Activated naive CD8-positive, alpha-beta T cell treated with anti-CD3 and anti-CD28 coated beads, Interleukin-2, amount 10 ng/mL, durations not matched to agents 7 days and 5 days (primary cell): ENCODE results near the gene VMP1. TPM values are rescaled to one million over a fixed set of nuclear protein-coding genes. Genes with fewer than 3 reads are reported as not detected.
A peak's percentile ranks its signal among the peaks of the same experiment; 100 is the strongest.

Experiments
- ATAC-seq: fragments of 150-1000 bp; cut with Tn5 transposase; one replicate; pipeline ENCODE4 v1.10.0; 2021; ENCODE audit warnings: low read depth, moderate library complexity
- POLR2A ChIA-PET: fragments of 350-600 bp; sonication (Branson Sonifier 250); formaldehyde crosslinking; loops from one replicate; lab custom pipeline; 2021; ENCODE audit warnings: antibody characterized with exemption; lab: Charles Lee
- DNase-seq: peaks from one replicate; pipeline ENCODE4 v3.0.0; 2021
- H3K27ac Mint-ChIP-seq: one replicate; pipeline ENCODE4 v1.8.0; 2022; ENCODE audit warnings: mild to moderate bottlenecking, mixed read lengths
- H3K27me3 Mint-ChIP-seq: one replicate; pipeline ENCODE4 v1.8.0; 2022; ENCODE audit warnings: mild to moderate bottlenecking, moderate library complexity, mixed read lengths
- H3K36me3 Mint-ChIP-seq: one replicate; pipeline ENCODE4 v1.8.0; 2021; ENCODE audit warnings: mild to moderate bottlenecking, mixed read lengths
- H3K4me1 Mint-ChIP-seq: one replicate; pipeline ENCODE4 v1.8.0; 2021; ENCODE audit warnings: mixed read lengths
- H3K4me3 Mint-ChIP-seq: one replicate; pipeline ENCODE4 v1.8.0; 2022; ENCODE audit warnings: mild to moderate bottlenecking, moderate library complexity, mixed read lengths
- H3K9me3 Mint-ChIP-seq: one replicate; pipeline ENCODE4 v1.8.0; 2021; ENCODE audit warnings: mixed read lengths
- total RNA-seq, 2 experiments: library from RNA; stranded (reverse); gene quantifications; one replicate each; pipeline ENCODE4 v1.2.3, GENCODE V29; 2021

Gene VMP1
- total RNA-seq, result 100 to 1,000 TPM; 114 to 116 TPM

GRCh38 chr17:59707149-59707970, at the start of gene VMP1, which contains the start of gene PTRH2:
Gene VMP1, plus strand, starts transcription at chr17:59707654. Its CDS starts 23,793 bp downstream, at chr17:59731447.
Gene PTRH2, minus strand, starts transcription at chr17:59707430. Its CDS starts 9,452 bp downstream, at chr17:59697978.
- H3K27me3 Mint-ChIP-seq, result no peaks in the 10 kb centered on the region
- POLR2A ChIA-PET, result interaction anchor here (1.0 to 2.3 kb wide), 8 partner anchors 43 to 258 kb away, joined by 3 to 20 read pairs (median 4); partner anchors contain the start of genes CLTC, DHX40, RNFT1 and RPS6KB1
- peak within 1 kb of the TSS; percentile 95 for H3K4me3 Mint-ChIP-seq
- H3K4me1 Mint-ChIP-seq, result peaks cover 33% of the 10 kb centered on the region
- peak; percentile 99 for ATAC-seq
- DNase-seq, result peak; percentile 88
- H3K9me3 Mint-ChIP-seq, result no peaks in the 10 kb centered on the region
- H3K36me3 Mint-ChIP-seq, result peaks cover 8% of the 10 kb centered on the region
- peak within 1 kb of the TSS; percentile 95 for H3K27ac Mint-ChIP-seq

- Mint-ChIP-seq H3K27me3 (no peaks in the 10 kb centered on the region), H3K4me3 (no peak overlapping the region), H3K36me3 (peaks cover 21% of the 10 kb centered on the region), H3K27ac (no peak overlapping the region), H3K4me1 (peaks cover 15% of the 10 kb centered on the region), H3K9me3 (no peaks in the 10 kb centered on the region)
- DNase-seq, result no peak
- no peak for ATAC-seq
- POLR2A ChIA-PET, result no interaction called here
Observed at GRCh38 chr17:59666235-59666634, 41.2 kb upstream of the VMP1 start.

- Mint-ChIP-seq H3K27me3 (no peaks in the 10 kb centered on the region), H3K9me3 (no peaks in the 10 kb centered on the region), H3K36me3 (peaks cover 20% of the 10 kb centered on the region), H3K4me1 (peaks cover 22% of the 10 kb centered on the region), H3K4me3 (no peak overlapping the region), H3K27ac (no peak overlapping the region)
- DNase-seq, result no peak
- POLR2A ChIA-PET, result no interaction called here
- no peak for ATAC-seq
Observed at GRCh38 chr17:59668816-59669215, 38.6 kb upstream of the VMP1 start.

GRCh38 chr17:59669411-59669810, 38.0 kb upstream of the VMP1 start:
- Mint-ChIP-seq H3K27me3 (no peaks in the 10 kb centered on the region), H3K27ac (no peak overlapping the region), H3K9me3 (no peaks in the 10 kb centered on the region), H3K4me3 (no peak overlapping the region), H3K4me1 (peaks cover 23% of the 10 kb centered on the region), H3K36me3 (peaks cover 18% of the 10 kb centered on the region)
- ATAC-seq (no peak), DNase-seq (no peak)
- POLR2A ChIA-PET, result no interaction called here

- no peak overlapping the region for H3K27ac Mint-ChIP-seq
- no peak overlapping the region for H3K4me3 Mint-ChIP-seq
- DNase-seq (no peak), ATAC-seq (no peak)
- H3K36me3 Mint-ChIP-seq, result peaks cover 21% of the 10 kb centered on the region
- H3K9me3 Mint-ChIP-seq, result no peaks in the 10 kb centered on the region
- POLR2A ChIA-PET, result no interaction called here
- H3K4me1 Mint-ChIP-seq, result peaks cover 23% of the 10 kb centered on the region
- no peaks in the 10 kb centered on the region for H3K27me3 Mint-ChIP-seq
Observed at GRCh38 chr17:59669944-59670343, 37.5 kb upstream of the VMP1 start.

- H3K9me3 Mint-ChIP-seq, result no peaks in the 10 kb centered on the region
- peak overlapping the region; percentile 44 for H3K27ac Mint-ChIP-seq
- POLR2A ChIA-PET, result no interaction called here
- H3K36me3 Mint-ChIP-seq, result peaks cover 19% of the 10 kb centered on the region
- H3K4me3 Mint-ChIP-seq, result no peak overlapping the region
- H3K4me1 Mint-ChIP-seq, result peaks cover 23% of the 10 kb centered on the region
- DNase-seq, result no peak
- no peaks in the 10 kb centered on the region for H3K27me3 Mint-ChIP-seq
- no peak for ATAC-seq
Observed at GRCh38 chr17:59671386-59671785, 36.1 kb upstream of the VMP1 start.

GRCh38 chr17:59675231-59675630, 32.2 kb upstream of the VMP1 start:
- Mint-ChIP-seq H3K4me3 (no peak overlapping the region), H3K4me1 (peaks cover 16% of the 10 kb centered on the region), H3K27me3 (no peaks in the 10 kb centered on the region), H3K27ac (no peak overlapping the region), H3K9me3 (no peaks in the 10 kb centered on the region), H3K36me3 (peaks cover 14% of the 10 kb centered on the region)
- no peak for ATAC-seq
- POLR2A ChIA-PET, result no interaction called here
- DNase-seq, result no peak

- Mint-ChIP-seq H3K27me3 (no peaks in the 10 kb centered on the region), H3K36me3 (peaks cover 14% of the 10 kb centered on the region), H3K4me1 (peaks cover 3% of the 10 kb centered on the region), H3K9me3 (no peaks in the 10 kb centered on the region), H3K27ac (no peak overlapping the region), H3K4me3 (no peak overlapping the region)
- no peak for ATAC-seq
- no peak for DNase-seq
- POLR2A ChIA-PET, result no interaction called here
Observed at GRCh38 chr17:59676716-59677115, 30.7 kb upstream of the VMP1 start.

- Mint-ChIP-seq H3K9me3 (no peaks in the 10 kb centered on the region), H3K36me3 (peaks cover 18% of the 10 kb centered on the region), H3K27me3 (no peaks in the 10 kb centered on the region), H3K4me3 (no peak overlapping the region), H3K27ac (no peak overlapping the region), H3K4me1 (peaks cover 1% of the 10 kb centered on the region)
- DNase-seq, result no peak
- no peak for ATAC-seq
- POLR2A ChIA-PET, result no interaction called here
Observed at GRCh38 chr17:59678918-59679317, 28.5 kb upstream of the VMP1 start.

- H3K4me3 Mint-ChIP-seq, result no peak overlapping the region
- no peak overlapping the region for H3K27ac Mint-ChIP-seq
- H3K36me3 Mint-ChIP-seq, result peaks cover 24% of the 10 kb centered on the region
- no peaks in the 10 kb centered on the region for H3K27me3 Mint-ChIP-seq
- H3K4me1 Mint-ChIP-seq, result no peaks in the 10 kb centered on the region
- DNase-seq (no peak), ATAC-seq (no peak)
- no peaks in the 10 kb centered on the region for H3K9me3 Mint-ChIP-seq
- POLR2A ChIA-PET, result no interaction called here
Observed at GRCh38 chr17:59680314-59680713, 27.1 kb upstream of the VMP1 start.

- H3K9me3 Mint-ChIP-seq, result no peaks in the 10 kb centered on the region
- ATAC-seq (no peak), DNase-seq (no peak)
- POLR2A ChIA-PET, result no interaction called here
- no peak overlapping the region for H3K27ac Mint-ChIP-seq
- peaks cover 28% of the 10 kb centered on the region for H3K36me3 Mint-ChIP-seq
- H3K4me1 Mint-ChIP-seq, result no peaks in the 10 kb centered on the region
- no peak overlapping the region for H3K4me3 Mint-ChIP-seq
- no peaks in the 10 kb centered on the region for H3K27me3 Mint-ChIP-seq
Observed at GRCh38 chr17:59683283-59683682, 24.2 kb upstream of the VMP1 start.

GRCh38 chr17:59684967-59685366, 22.5 kb upstream of the VMP1 start:
- Mint-ChIP-seq H3K4me1 (peaks cover 3% of the 10 kb centered on the region), H3K36me3 (peaks cover 26% of the 10 kb centered on the region), H3K4me3 (no peak overlapping the region), H3K9me3 (no peaks in the 10 kb centered on the region), H3K27ac (no peak overlapping the region), H3K27me3 (no peaks in the 10 kb centered on the region)
- ATAC-seq (no peak), DNase-seq (no peak)
- POLR2A ChIA-PET, result no interaction called here

- H3K9me3 Mint-ChIP-seq, result no peaks in the 10 kb centered on the region
- no peak overlapping the region for H3K27ac Mint-ChIP-seq
- H3K36me3 Mint-ChIP-seq, result peaks cover 39% of the 10 kb centered on the region
- peaks cover 3% of the 10 kb centered on the region for H3K4me1 Mint-ChIP-seq
- POLR2A ChIA-PET, result no interaction called here
- DNase-seq (no peak), ATAC-seq (no peak)
- H3K27me3 Mint-ChIP-seq, result no peaks in the 10 kb centered on the region
- H3K4me3 Mint-ChIP-seq, result no peak overlapping the region
Observed at GRCh38 chr17:59688008-59688407, 19.4 kb upstream of the VMP1 start.

- no peak for DNase-seq
- no peak overlapping the region for H3K4me3 Mint-ChIP-seq
- no peaks in the 10 kb centered on the region for H3K9me3 Mint-ChIP-seq
- ATAC-seq, result no peak
- peak overlapping the region; percentile 9 for H3K27ac Mint-ChIP-seq
- peaks cover 41% of the 10 kb centered on the region for H3K36me3 Mint-ChIP-seq
- POLR2A ChIA-PET, result no interaction called here
- no peaks in the 10 kb centered on the region for H3K27me3 Mint-ChIP-seq
- H3K4me1 Mint-ChIP-seq, result peaks cover 3% of the 10 kb centered on the region
Observed at GRCh38 chr17:59688496-59688895, 19.0 kb upstream of the VMP1 start.
